GM21723 (cell line): ENCODE data around the gene NDNF.

ENCODE experiments used
- ATAC-seq: cut with Tn5 transposase; IDR thresholded peaks from one replicate; pipeline ENCODE4 v1.9.1; 2021; ENCODE audit warnings: mild to moderate bottlenecking, moderate library complexity; ENCODE audit not compliant: unreplicated experiment

NDNF gene

GRCh38 chr4:121016611-121017010 lies 55.7 kb downstream of the NDNF start:
- ATAC-seq, result no peak

- ATAC-seq, result no peak
These were observed 56.9 kb downstream of the NDNF start for GRCh38 chr4:121015421-121015820.

- no peak for ATAC-seq
These were observed 57.8 kb downstream of the NDNF start for GRCh38 chr4:121014544-121014943.

DNA sequence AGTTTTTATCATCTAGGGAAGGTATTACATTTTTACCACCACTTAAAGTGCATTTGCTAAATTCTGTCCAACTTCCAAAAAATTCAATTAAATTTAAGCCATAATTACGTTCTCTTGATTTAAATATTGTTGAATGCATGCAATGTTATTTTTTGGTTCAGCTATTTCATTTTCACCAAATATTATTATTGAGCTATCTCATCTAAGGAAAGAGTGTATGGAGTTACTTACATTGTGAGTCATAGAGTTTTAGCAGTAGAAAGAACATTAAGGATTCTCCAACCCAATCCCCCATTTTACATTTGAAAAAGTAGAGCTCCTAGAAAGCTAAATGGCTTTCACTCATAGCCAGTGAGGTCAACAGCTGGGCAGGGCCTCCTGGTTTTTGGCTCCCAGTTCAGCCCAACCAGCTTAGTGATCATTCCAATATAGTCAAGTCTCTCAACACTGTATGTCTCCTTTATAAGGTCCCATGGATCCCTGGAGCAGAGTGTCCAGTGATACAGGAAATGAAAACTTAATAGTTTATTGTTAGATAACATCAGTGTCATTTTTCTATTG lies 60.5 kb downstream of the NDNF start:
- ATAC-seq, result no peak

DNA sequence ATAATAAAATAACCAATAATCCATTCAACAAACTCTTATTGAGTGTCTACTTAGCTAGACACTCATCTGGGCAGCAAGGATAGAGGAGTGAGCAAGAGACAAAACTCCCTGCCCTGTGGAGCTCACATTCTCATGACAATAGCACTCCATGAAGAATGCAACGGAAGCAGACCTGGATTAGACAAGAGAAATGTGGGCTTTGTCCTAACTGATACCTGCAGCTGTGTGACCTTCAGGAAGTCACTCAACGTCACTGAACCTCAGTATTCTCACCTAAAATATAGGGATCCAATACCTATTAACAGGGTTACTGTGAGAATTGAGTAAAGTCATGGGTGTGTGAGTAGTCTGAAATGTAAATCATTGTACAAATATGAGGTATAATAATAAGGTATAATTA lies 61.2 kb downstream of the NDNF start:
- no peak for ATAC-seq

GRCh38 chr4:121009578-121010478 lies 62.5 kb downstream of the NDNF start:
- no peak for ATAC-seq

DNA sequence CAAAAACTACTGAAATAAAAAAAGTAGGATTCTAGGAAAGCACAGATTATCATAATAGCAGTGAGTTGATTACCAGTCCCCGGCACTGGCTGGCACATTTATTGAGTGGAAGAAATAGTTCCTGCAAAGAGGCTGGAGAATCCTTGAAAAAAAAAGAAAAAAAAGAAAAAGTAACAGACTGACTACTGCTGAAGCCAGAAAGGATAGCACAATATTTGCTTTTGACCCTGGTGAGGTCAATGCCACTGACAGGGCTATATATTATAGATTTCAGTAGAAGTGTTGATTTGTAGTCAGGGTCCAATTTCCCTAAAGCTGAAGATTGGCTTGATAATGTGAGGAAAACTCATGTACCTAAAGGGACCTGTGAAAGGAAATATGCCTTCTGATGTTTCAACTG lies 64.7 kb downstream of the NDNF start:
- no peak for ATAC-seq

GRCh38 chr4:121003863-121004262 lies 68.5 kb downstream of the NDNF start:
- ATAC-seq, result no peak

- ATAC-seq, result no peak
These were observed 76.9 kb downstream of the NDNF start for GRCh38 chr4:120995266-120996010.

- no peak for ATAC-seq
These were observed 77.8 kb downstream of the NDNF start for GRCh38 chr4:120994521-120994920.

GRCh38 chr4:120991885-120992284 lies 80.5 kb downstream of the NDNF start:
- ATAC-seq, result no peak

- ATAC-seq, result no peak
These were observed 82.1 kb downstream of the NDNF start for GRCh38 chr4:120990246-120990645.
